DND-41 (cell line): ENCODE measurements around the gene DSCAML1.

Experiments used
- EZH2 ChIP-seq: IDR thresholded peaks from 3 replicates; pipeline ENCODE4 v1.6.1; 2012; ENCODE audit warnings: borderline replicate concordance, low read depth, mild to moderate bottlenecking, moderate library complexity, low read length, inconsistent platforms; ENCODE audit not compliant: severe bottlenecking
- TF ChIP-seq, protein P1 (sequence below): IDR thresholded peaks from 2 replicates; pipeline ENCODE4 v1.5.1; 2012; ENCODE audit warnings: borderline replicate concordance, low read length, moderate library complexity, mild to moderate bottlenecking; ENCODE audit not compliant: poor library complexity, severe bottlenecking; ENCODE audit errors: extremely low read depth

DNA sequence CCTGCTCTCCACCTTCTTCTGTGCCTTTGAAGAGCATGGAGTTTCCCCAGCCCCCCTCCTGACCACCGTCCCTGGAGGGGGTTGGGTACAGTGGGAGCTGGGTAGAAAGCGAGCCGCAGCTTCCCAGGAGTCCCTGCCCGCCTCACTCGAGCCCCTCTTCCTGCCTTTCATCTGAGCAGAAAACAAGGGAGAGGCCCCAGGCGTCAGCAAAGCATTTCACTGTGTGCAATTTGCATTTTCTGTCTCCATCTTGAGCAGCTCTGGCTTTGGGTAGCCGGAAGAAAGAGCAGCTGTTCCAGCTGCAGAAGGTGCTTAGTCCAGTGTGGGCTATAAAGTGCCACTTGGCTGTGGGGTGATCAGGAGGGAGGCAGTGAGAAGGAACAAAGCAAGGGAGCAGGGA lies 239.7 kb downstream of the DSCAML1 start:
- TF ChIP-seq, protein P1, sequence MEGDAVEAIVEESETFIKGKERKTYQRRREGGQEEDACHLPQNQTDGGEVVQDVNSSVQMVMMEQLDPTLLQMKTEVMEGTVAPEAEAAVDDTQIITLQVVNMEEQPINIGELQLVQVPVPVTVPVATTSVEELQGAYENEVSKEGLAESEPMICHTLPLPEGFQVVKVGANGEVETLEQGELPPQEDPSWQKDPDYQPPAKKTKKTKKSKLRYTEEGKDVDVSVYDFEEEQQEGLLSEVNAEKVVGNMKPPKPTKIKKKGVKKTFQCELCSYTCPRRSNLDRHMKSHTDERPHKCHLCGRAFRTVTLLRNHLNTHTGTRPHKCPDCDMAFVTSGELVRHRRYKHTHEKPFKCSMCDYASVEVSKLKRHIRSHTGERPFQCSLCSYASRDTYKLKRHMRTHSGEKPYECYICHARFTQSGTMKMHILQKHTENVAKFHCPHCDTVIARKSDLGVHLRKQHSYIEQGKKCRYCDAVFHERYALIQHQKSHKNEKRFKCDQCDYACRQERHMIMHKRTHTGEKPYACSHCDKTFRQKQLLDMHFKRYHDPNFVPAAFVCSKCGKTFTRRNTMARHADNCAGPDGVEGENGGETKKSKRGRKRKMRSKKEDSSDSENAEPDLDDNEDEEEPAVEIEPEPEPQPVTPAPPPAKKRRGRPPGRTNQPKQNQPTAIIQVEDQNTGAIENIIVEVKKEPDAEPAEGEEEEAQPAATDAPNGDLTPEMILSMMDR, result no peak
- TF ChIP-seq EZH2, result no peak
